ENCODE data around the gene PPM1H.

Gene PPM1H

DNA sequence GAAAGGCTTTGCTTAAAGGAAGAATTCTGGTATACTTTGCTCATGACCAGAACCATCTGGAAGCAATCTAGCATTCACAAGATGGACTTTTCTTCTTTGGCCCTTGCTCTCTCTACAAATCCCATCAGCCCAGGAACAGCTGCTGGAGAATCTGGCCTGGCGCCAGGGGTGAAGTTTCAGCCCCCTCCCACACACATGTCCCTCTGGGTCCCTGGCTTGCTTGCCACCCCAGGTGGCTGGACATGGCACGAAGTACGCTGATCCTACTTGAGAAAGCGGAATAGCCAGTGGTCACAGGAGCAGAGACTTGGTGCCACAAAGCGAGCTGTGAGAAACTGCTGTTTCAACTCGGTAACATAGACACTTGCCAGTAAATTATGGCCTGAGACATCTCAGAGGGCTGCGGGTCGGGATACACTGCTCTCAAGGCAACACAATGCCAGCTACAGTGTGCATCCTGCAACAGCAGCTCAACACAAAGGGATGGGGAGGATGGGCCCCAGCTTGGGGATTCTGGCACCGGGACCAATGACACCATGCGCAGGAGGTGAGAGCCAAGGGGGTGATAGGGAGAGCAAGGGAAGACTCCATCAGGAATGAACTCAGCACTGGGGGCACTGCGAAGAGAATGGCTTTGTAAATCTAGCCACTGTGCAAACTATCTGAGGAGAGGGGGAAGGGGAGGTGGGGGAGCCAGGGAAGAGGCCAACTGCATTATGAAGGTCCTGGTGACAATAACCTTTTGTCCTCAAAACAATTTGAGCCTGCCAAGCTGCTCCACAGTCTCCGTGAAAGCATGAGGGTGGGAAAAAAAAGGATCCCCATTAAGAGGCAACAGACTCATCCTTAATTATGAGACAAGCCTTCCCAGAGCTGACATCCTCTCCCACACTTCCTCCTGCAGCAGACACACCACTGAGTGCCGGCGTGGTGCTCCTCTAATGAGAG lies 219.9 kb downstream of the PPM1H start:
- no peak for DNase-seq (ENCODE audit: low read depth)
- TF ChIP-seq, protein P1, sequence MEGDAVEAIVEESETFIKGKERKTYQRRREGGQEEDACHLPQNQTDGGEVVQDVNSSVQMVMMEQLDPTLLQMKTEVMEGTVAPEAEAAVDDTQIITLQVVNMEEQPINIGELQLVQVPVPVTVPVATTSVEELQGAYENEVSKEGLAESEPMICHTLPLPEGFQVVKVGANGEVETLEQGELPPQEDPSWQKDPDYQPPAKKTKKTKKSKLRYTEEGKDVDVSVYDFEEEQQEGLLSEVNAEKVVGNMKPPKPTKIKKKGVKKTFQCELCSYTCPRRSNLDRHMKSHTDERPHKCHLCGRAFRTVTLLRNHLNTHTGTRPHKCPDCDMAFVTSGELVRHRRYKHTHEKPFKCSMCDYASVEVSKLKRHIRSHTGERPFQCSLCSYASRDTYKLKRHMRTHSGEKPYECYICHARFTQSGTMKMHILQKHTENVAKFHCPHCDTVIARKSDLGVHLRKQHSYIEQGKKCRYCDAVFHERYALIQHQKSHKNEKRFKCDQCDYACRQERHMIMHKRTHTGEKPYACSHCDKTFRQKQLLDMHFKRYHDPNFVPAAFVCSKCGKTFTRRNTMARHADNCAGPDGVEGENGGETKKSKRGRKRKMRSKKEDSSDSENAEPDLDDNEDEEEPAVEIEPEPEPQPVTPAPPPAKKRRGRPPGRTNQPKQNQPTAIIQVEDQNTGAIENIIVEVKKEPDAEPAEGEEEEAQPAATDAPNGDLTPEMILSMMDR (conservative IDR thresholded peaks at IDR 0.05; ENCODE audit: control insufficient read depth, insufficient read depth, low read depth, low read length): no peak
- no peak overlapping the region for H3K4me3 ChIP-seq (ENCODE audit: control insufficient read depth, low read depth, low read length)

DNA sequence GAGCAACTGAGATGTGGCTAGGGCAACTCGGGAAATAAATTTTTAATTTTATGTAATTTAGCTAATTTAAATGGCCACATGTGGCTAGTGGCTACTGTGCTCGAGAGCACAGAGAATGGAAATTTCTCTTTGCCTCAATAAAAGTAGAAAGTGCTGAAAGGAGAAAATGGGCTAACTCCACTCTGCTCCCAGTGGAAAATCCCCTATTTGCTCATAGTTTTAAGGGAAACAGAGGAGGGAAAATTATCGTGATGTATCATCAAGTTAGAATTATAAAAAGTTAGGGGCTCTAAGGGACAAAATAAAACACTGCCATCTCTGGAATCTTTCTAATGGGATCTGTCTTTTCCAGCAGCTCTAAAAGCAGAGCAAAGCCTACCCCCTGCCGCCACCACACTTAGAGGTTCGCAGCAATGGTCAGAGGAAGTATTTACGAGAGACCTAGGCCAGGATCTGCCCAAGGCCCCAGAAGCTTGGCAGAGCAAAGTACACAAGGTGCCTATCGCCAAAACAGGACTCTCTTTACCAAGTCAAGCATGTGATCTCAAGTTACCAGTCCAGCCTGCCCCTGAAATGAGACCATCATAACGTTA lies 220.7 kb downstream of the PPM1H start:
- H3K4me3 ChIP-seq (ENCODE audit: control insufficient read depth, low read depth, low read length): no peak overlapping the region
- DNase-seq (ENCODE audit: low read depth): no peak
- TF ChIP-seq, protein P1 (conservative IDR thresholded peaks at IDR 0.05; ENCODE audit: control insufficient read depth, insufficient read depth, low read depth, low read length): no peak

DNA sequence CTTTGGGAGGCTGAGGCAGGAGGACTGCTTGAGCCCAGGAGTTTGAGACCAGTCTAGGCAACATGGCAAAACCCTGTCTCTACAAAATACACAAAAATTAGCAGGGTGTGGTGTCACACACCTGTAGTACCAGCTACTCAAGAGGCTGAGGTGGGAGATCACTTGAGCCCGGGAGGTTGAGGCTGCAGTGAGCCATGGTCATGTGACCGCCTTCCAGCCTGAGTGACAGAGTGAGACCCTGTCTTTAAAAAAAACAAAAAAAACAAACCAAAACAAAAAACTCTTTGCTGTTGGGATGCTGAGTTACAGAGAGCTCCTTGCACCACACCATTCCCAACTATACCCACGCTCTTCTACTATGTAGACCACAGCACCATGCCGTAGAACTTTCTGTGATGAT lies 221.2 kb downstream of the PPM1H start:
- DNase-seq (ENCODE audit: low read depth): no peak
- H3K4me3 ChIP-seq (ENCODE audit: control insufficient read depth, low read depth, low read length): no peak overlapping the region
- TF ChIP-seq, protein P1 (conservative IDR thresholded peaks at IDR 0.05; ENCODE audit: control insufficient read depth, insufficient read depth, low read depth, low read length): no peak

DNA sequence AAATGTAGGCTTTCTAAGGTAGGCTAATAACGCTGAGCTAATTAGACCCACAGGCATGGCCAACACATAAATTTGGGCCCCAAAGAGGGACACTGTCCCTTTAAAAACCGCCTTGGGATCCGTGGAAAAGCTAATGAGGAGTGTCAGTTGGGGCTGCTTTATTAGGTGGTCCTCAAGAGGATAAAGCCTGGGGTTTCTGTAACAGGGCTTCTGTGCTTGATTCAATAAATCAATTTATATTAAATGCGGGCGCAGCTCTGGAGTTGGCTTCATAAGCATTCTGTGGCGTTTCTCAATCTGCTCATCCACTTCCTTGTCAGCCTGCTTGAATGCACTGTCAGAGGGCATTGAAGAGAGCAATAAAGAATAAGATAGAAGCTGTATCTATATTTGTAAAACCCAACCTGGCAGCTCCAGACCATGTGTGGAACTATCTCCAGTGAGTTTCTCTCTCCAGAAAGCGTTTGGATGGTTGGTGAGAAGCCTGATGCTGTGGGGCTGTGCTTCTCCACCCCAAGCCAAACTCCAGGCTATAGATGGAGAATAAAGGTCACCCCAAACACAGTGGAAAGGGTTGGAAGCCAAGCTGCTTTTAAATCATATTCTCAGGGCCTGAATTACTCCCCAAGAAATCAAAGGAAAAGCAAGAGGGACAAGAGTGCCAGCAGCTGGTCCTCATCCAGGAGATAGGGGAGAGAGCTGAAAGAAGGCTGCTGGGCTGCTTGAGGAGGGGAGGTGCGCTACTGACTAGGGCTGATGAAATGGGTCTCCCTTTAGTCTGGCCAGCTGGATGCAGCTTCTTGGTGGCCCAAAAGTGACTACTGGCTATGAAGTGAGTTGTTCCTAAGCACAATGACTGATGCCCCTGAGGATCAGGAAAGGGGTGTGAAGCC lies 222.0 kb downstream of the PPM1H start:
- TF ChIP-seq, protein P1 (conservative IDR thresholded peaks at IDR 0.05; ENCODE audit: control insufficient read depth, insufficient read depth, low read depth, low read length): no peak
- no peak for DNase-seq (ENCODE audit: low read depth)
- H3K4me3 ChIP-seq (ENCODE audit: control insufficient read depth, low read depth, low read length): no peak overlapping the region

DNA sequence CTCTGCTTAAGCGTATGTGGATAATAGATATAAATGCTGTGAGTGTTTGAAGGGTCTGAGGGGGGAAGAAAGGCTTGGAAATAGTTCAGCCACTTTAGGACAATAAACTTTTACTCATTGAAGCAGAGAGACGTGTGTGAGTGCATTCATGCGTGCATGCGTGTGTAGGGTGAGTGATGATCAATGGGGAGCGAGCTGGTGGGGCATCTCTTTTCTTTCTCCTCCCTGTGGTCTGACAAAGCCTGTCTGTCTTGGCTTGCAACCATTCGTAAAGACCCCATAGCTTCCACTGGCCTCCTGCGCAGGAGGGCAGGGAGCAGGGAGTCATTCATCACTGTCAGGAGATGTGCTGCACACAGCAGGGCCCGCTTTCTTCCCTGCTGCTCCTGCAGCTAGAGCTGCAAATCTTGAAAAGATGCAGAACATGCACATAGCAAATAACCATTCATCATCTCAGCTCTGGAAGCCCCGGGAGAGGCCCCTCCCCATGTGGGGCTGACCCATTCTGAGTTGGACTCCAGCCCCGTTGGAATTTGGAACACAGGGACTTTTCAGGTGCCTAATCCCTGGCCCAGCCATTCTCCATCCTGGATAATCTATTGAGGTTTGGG lies 223.2 kb downstream of the PPM1H start:
- no peak for DNase-seq (ENCODE audit: low read depth)
- H3K4me3 ChIP-seq (ENCODE audit: control insufficient read depth, low read depth, low read length): no peak overlapping the region
- TF ChIP-seq, protein P1 (conservative IDR thresholded peaks at IDR 0.05; ENCODE audit: control insufficient read depth, insufficient read depth, low read depth, low read length): no peak

DNA sequence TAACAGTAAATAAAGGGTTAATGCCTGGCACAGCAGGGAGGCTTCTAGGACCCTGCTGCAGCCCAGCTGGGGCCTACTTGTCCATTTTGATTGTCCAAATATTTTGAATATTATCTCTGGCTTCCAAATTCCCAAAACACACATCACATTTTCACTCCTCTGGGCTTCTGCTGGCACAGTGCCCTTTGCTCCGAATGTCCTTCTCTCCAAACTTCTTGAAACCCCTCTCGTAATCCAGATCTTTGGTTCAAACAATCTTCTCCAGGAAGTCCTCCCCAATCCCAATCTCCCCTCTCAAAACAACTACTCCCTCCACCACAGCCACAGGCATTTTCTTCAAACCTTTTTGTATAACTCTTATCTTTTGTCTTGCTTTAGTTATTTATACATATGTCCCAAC lies 225.6 kb downstream of the PPM1H start:
- no peak overlapping the region for H3K4me3 ChIP-seq (ENCODE audit: control insufficient read depth, low read depth, low read length)
- TF ChIP-seq, protein P1 (conservative IDR thresholded peaks at IDR 0.05; ENCODE audit: control insufficient read depth, insufficient read depth, low read depth, low read length): no peak
- no peak for DNase-seq (ENCODE audit: low read depth)
